ENCODE results near the gene NCOA7. TPM values are rescaled to one million over a fixed set of nuclear protein-coding genes. Genes with fewer than 3 reads are reported as not detected.

NCOA7 gene
- total and polyA plus RNA-seq, 9 of the 15 experiments (the other 6 are each of a cell fraction or from before 2014, with no cell fraction given) = 5.8 to 14.6 (median 9.3) TPM

- TF ChIP-seq TRIM28 (IDR thresholded peaks at IDR 0.05) (no peak), CBFA2T3 (IDR thresholded peaks at IDR 0.05) (peak; percentile 77), DNMT1 (IDR thresholded peaks at IDR 0.05) (no peak), ZBTB11 (CRISPR knock-in tag; IDR thresholded peaks at IDR 0.05) (peak in 1 of 3 experiments; percentile 31; a peak in 1 of 6 replicates), MTA2 (IDR thresholded peaks at IDR 0.05; ENCODE audit: low read depth) (0 out of 2 replicates have a peak, but pooled peaks have one; percentile 24), ZNF766 (CRISPR knock-in tag; conservative IDR thresholded peaks at IDR 0.05) (peak; percentile 42; the same call in 1 of the 2 replicates), ZNF316 (IDR thresholded peaks at IDR 0.05) (no peak), SMARCC2 (IDR thresholded peaks at IDR 0.05; ENCODE audit: low read depth) (0 out of 2 replicates have a peak, but pooled peaks have one; percentile 48), NBN (IDR thresholded peaks at IDR 0.05; ENCODE audit: low read depth) (no peak), TAL1 (IDR thresholded peaks at IDR 0.05) (peak; percentile 66), L3MBTL2 (IDR thresholded peaks at IDR 0.05) (no peak), FOSL1 (tag; conservative IDR thresholded peaks at IDR 0.05) (0 out of 2 replicates have a peak, but pooled peaks have one; percentile 18), AFF1 (IDR thresholded peaks at IDR 0.05; ENCODE audit: low read depth in 1 of 2, partially characterized antibody in 2 of 2) (peak in 1 of 2 experiments; percentile 27), ZNF644 (tag; IDR thresholded peaks at IDR 0.05; ENCODE audit: low read depth) (peak; percentile 36; the same call in 1 of the 2 replicates), DPF2 (IDR thresholded peaks at IDR 0.05) (peak; percentile 75), ARID3A (IDR thresholded peaks at IDR 0.05; ENCODE audit: borderline replicate concordance, low read depth, low read length) (0 out of 2 replicates have a peak, but pooled peaks have one; percentile 34), SMARCA4 (IDR thresholded peaks at IDR 0.05) (peak; percentile 73), MAFK (IDR thresholded peaks at IDR 0.05; ENCODE audit: low read length) (no peak), GATA2 (CRISPR knock-in tag; IDR thresholded peaks at IDR 0.05) (peak; percentile 40; the same call in 1 of the 2 replicates), MEIS2 (IDR thresholded peaks at IDR 0.05; ENCODE audit: partially characterized antibody) (peak; percentile 39)
Observed at GRCh38 chr6:125954735-125955339, 164.1 kb downstream of the NCOA7 start (continued).
